ENCODE results near the gene MS4A15. TPM values are rescaled to one million over a fixed set of nuclear protein-coding genes. Genes with fewer than 3 reads are reported as not detected.
"Not testable (repeated sequence)": the region's sequence is repeated elsewhere in the genome, so short reads cannot be mapped to it uniquely, and the experiment has no call there.

The MS4A15 gene, protein sequence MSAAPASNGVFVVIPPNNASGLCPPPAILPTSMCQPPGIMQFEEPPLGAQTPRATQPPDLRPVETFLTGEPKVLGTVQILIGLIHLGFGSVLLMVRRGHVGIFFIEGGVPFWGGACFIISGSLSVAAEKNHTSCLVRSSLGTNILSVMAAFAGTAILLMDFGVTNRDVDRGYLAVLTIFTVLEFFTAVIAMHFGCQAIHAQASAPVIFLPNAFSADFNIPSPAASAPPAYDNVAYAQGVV
- total RNA-seq (under 1 TPM in 1 of 2 donors, not detected in 1; 0.17 TPM), polyA plus RNA-seq (ENCODE audit: insufficient read length in 2 of 2) (not detected)
- long read RNA-seq, donor 1, result 0 reads
- long read RNA-seq, donor 2, result 0 reads
- long read RNA-seq, donor 3, result 0 reads
- long read RNA-seq, donor 4, result 0 reads

DNA sequence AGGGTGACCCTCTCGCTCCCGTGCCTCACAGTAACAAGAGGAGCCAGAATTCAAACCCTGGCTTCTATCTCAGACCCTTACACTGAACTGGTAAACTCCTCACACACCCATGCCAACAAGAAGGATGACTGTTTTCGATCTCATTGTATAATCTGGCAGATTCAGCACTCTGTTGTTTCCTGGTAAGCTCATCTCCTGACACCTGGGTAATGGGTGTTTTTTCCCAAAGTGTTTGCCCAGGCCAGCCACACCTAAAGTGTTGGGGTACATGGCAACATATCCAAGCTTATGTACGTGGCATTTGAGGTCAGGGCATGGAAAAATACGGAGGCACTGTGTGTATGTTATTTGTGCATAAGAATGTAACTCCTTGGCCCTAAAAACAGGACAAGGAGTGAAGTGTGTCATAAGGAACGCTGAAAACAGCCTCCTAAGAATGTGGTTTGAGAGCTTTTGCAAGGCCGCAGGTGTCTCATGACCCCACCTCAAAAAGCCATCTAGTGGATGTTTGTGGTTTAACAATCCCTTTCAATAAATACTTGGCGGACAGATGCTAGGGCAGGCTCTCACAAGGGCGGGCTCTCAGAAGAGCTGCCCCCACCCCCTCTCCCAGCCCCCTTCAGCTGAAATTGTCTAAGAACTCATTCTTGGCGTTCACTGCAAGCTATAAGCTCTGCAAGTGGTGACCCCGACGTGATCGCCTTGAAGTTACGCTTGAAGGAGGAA is at the start of gene MS4A15:
Gene MS4A15 (plus strand): TSS at position 561 of the 726 bp plus-strand sequence. CDS start 6,867 bp downstream, outside the sequence.
- H3K4me1 ChIP-seq (ENCODE audit: control insufficient read depth, insufficient read depth, low read length), result no peaks in the 10 kb centered on the region
- no peak within 1 kb of the TSS for H3K27ac ChIP-seq (ENCODE audit: low read depth, low read length)
- H3K9me3 ChIP-seq (ENCODE audit: control insufficient read depth, insufficient read depth, low read length), result no peaks in the 10 kb centered on the region
- 59% methylated on average over 8 of the region's 14 CpGs for WGBS (ENCODE audit: insufficient coverage)
- no peaks in the 10 kb centered on the region for H3K27me3 ChIP-seq (ENCODE audit: control insufficient read depth, insufficient read depth, low read length)
- H3K4me3 ChIP-seq (ENCODE audit: low read depth, low read length), result no peak within 1 kb of the TSS
- H3K36me3 ChIP-seq (ENCODE audit: control insufficient read depth, insufficient read depth, low read length), result no peaks in the 10 kb centered on the region
- DNase-seq (ENCODE audit: low read depth in 4 of 6, low spot score in 6 of 6), result no peak

DNA sequence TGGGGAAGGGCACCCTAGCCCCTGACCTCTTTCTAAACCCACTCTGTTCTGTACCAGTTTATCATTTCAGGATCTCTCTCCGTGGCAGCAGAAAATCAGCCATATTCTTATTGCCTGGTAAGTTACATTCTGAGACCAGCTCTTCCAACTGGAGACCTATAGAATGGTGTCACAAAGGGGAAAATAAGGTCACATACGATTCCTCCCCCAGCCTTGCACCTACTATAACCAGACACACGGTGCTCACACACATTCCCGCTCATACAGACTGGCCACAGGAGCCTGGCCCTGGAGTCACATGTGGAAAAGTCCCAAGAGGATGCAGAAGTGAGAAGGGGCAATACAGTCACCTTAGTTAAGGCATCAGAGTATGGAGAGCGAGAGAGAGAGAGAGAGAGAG is 49.7 kb upstream of the MS4A15 start:
- no peaks in the 10 kb centered on the region for H3K9me3 ChIP-seq (ENCODE audit: control insufficient read depth, insufficient read depth, low read length)
- no peak overlapping the region for H3K27ac ChIP-seq (ENCODE audit: low read depth, low read length)
- no peak for DNase-seq (ENCODE audit: low read depth in 4 of 6, low spot score in 6 of 6)
- WGBS (ENCODE audit: insufficient coverage), result 88% methylated on average over 2 of the region's 5 CpGs
- no peaks in the 10 kb centered on the region for H3K27me3 ChIP-seq (ENCODE audit: control insufficient read depth, insufficient read depth, low read length)
- no peaks in the 10 kb centered on the region for H3K4me1 ChIP-seq (ENCODE audit: control insufficient read depth, insufficient read depth, low read length)
- H3K36me3 ChIP-seq (ENCODE audit: control insufficient read depth, insufficient read depth, low read length), result no peaks in the 10 kb centered on the region
- H3K4me3 ChIP-seq (ENCODE audit: low read depth, low read length), result no peak overlapping the region

DNA sequence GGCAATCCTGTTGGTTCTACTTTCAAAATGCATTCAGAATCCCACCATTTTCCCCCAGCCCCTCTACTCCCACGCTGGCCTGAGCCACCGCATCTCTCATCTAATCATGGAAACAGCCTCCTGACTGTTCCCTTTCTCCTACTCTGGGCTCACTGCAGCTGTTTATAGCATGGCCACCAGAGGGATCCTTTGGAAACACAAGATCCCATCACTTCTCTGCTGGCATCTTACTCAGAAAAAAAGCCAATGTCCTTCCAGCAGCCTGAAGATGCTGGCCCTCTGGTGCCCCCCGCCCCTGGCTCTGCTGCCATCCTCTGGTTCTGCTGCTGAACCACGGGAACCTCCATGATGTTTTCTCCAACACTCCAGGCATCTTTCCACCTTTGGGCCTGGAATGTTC is 46.2 kb upstream of the MS4A15 start:
- no peaks in the 10 kb centered on the region for H3K4me1 ChIP-seq (ENCODE audit: control insufficient read depth, insufficient read depth, low read length)
- H3K36me3 ChIP-seq (ENCODE audit: control insufficient read depth, insufficient read depth, low read length), result no peaks in the 10 kb centered on the region
- 72% methylated on average over 4 of the region's 4 CpGs for WGBS (ENCODE audit: insufficient coverage)
- no peak overlapping the region for H3K4me3 ChIP-seq (ENCODE audit: low read depth, low read length)
- H3K27me3 ChIP-seq (ENCODE audit: control insufficient read depth, insufficient read depth, low read length), result no peaks in the 10 kb centered on the region
- DNase-seq (ENCODE audit: low read depth in 4 of 6, low spot score in 6 of 6), result no peak
- no peak overlapping the region for H3K27ac ChIP-seq (ENCODE audit: low read depth, low read length)
- no peaks in the 10 kb centered on the region for H3K9me3 ChIP-seq (ENCODE audit: control insufficient read depth, insufficient read depth, low read length)

DNA sequence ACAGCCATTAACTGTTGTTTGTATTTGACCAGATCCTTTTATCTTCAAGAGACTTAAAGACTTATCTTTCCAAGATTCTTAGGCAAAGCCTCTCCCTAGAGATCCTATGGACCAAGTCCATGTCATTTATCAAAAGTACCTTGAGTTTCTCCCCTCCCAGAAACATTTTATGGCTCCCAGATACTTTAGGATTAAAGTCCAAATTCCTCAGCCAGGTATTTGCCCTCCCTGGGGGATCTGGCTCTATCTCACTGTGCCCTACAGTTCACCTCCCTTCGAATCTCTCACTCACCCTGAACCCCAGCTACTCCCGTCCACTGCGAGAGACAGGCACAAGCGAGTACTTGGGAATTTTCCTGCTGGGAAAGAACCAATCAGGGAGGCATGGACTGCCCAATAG is 45.4 kb upstream of the MS4A15 start:
- H3K4me1 ChIP-seq (ENCODE audit: control insufficient read depth, insufficient read depth, low read length), result no peaks in the 10 kb centered on the region
- no peaks in the 10 kb centered on the region for H3K36me3 ChIP-seq (ENCODE audit: control insufficient read depth, insufficient read depth, low read length)
- no CpG with 5 or more reads among the region's 4 CpGs for WGBS (ENCODE audit: insufficient coverage)
- H3K4me3 ChIP-seq (ENCODE audit: low read depth, low read length), result no peak overlapping the region
- H3K27ac ChIP-seq (ENCODE audit: low read depth, low read length), result no peak overlapping the region
- DNase-seq (ENCODE audit: low read depth in 4 of 6, low spot score in 6 of 6), result no peak
- no peaks in the 10 kb centered on the region for H3K9me3 ChIP-seq (ENCODE audit: control insufficient read depth, insufficient read depth, low read length)
- no peaks in the 10 kb centered on the region for H3K27me3 ChIP-seq (ENCODE audit: control insufficient read depth, insufficient read depth, low read length)

DNA sequence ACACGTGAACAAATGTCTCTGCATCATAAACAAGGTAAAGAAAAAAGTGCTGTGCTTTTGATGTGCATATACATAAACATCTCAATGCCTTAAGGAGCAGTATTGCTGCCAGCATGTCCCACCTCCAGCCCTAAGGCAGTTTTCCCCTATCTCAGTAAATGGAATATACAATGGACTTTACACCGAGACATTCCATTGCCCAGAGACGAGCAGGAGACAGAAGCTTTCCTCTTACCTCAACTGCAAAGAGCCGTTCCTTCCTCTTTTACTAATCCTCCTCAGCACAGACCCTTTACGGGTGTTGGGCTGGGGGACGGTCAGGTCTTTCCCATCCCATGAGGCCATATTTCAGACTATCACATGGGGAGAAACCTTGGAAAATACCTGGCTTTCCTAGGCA is 43.2 kb upstream of the MS4A15 start:
- not testable (repeated sequence) for H3K4me1 ChIP-seq (ENCODE audit: control insufficient read depth, insufficient read depth, low read length); H3K4me3 ChIP-seq (ENCODE audit: low read depth, low read length); DNase-seq (ENCODE audit: low read depth in 4 of 6, low spot score in 6 of 6); H3K9me3 ChIP-seq (ENCODE audit: control insufficient read depth, insufficient read depth, low read length); H3K27ac ChIP-seq (ENCODE audit: low read depth, low read length); H3K36me3 ChIP-seq (ENCODE audit: control insufficient read depth, insufficient read depth, low read length); H3K27me3 ChIP-seq (ENCODE audit: control insufficient read depth, insufficient read depth, low read length)
- 75% methylated on average over 5 of the region's 6 CpGs for WGBS (ENCODE audit: insufficient coverage)

DNA sequence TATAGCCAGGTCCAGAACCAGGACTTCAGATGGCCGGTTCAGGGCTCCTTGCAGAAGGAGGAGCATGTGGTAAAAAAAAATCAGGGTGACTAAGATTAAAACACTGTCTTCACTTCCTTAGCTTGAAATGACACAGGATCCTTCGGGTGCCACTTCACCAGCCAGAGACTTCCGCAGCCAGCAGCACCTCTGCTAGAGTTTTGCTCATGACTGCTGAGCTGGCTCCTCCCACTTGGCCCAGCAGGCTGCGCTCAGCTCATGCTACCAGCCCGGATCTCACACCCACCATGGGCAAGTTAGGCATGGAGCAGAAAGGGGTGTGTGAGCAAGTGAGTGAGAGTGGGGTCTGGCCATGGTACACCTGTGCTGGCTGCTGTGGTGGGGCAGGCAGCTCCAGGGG is 38.7 kb upstream of the MS4A15 start:
- Histone ChIP-seq H3K27me3 (ENCODE audit: control insufficient read depth, insufficient read depth, low read length) (no peaks in the 10 kb centered on the region), H3K4me3 (ENCODE audit: low read depth, low read length) (no peak overlapping the region), H3K27ac (ENCODE audit: low read depth, low read length) (no peak overlapping the region), H3K4me1 (ENCODE audit: control insufficient read depth, insufficient read depth, low read length) (no peaks in the 10 kb centered on the region), H3K9me3 (ENCODE audit: control insufficient read depth, insufficient read depth, low read length) (no peaks in the 10 kb centered on the region), H3K36me3 (ENCODE audit: control insufficient read depth, insufficient read depth, low read length) (no peaks in the 10 kb centered on the region)
- no peak for DNase-seq (ENCODE audit: low read depth in 4 of 6, low spot score in 6 of 6)
- 95% methylated on average over 4 of the region's 5 CpGs for WGBS (ENCODE audit: insufficient coverage)

DNA sequence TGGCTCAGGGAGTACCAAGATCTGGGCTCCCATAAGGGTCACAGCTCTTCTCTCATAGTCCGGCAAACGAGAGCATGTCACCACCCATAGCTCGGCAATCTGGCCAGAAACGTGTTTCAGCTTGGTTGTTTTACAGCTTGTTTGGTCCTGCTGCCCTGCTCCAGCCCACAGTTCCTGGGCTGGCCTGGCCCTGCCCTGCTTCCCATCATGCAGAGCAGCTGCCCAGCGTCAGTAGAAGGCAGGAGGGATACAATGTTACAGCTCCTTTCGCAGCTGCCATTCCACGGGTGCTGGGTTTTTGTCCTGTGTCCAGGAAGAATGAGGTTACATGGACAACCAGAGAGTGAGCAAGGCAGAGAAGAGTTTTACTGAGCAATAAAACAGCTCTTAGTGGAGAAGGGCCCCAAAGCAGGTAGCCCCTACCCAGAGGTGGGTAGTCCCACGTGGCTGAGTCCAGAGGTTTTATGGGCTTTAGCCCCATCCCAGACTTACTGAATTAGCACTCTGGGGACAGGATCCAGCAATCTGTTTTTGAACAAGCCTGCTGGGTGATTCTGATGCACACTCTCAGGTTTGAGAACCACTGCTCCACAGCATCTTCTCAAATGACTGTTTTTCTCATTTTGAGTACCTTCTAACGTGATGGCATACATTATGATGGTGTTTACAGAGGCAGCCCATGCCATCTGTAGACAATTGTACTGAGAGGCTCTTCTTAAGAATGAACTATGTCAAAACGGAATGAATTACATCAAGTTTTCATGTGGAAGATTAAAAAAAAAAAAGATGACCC is 37.9 kb upstream of the MS4A15 start:
- Histone ChIP-seq H3K9me3 (ENCODE audit: control insufficient read depth, insufficient read depth, low read length) (no peaks in the 10 kb centered on the region), H3K27me3 (ENCODE audit: control insufficient read depth, insufficient read depth, low read length) (no peaks in the 10 kb centered on the region), H3K27ac (ENCODE audit: low read depth, low read length) (no peak overlapping the region), H3K36me3 (ENCODE audit: control insufficient read depth, insufficient read depth, low read length) (no peaks in the 10 kb centered on the region), H3K4me3 (ENCODE audit: low read depth, low read length) (no peak overlapping the region), H3K4me1 (ENCODE audit: control insufficient read depth, insufficient read depth, low read length) (no peaks in the 10 kb centered on the region)
- WGBS (ENCODE audit: insufficient coverage), result 88% methylated on average over 9 of the region's 10 CpGs
- DNase-seq (ENCODE audit: low read depth in 4 of 6, low spot score in 6 of 6), result no peak

DNA sequence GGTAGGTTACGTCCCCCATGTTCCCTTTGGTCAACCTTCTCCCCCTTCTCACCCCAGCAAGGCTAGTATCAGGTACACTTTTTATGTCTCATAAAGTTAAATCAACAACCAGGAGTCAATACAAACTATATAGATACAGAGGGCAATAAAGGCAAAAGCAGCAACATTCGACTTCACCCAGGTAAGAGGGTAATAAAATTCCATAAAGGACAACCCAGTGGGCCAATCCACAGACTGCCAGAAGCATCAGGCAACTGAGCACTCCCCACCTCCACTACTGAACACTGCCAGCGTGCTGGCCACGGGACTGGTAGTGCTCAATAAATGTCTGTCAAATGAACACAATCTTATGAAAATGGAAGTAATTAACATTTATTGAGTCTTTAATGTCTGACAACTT is 37.3 kb upstream of the MS4A15 start:
- Histone ChIP-seq H3K9me3 (ENCODE audit: control insufficient read depth, insufficient read depth, low read length) (no peaks in the 10 kb centered on the region), H3K4me3 (ENCODE audit: low read depth, low read length) (no peak overlapping the region), H3K27ac (ENCODE audit: low read depth, low read length) (no peak overlapping the region), H3K36me3 (ENCODE audit: control insufficient read depth, insufficient read depth, low read length) (no peaks in the 10 kb centered on the region), H3K4me1 (ENCODE audit: control insufficient read depth, insufficient read depth, low read length) (no peaks in the 10 kb centered on the region), H3K27me3 (ENCODE audit: control insufficient read depth, insufficient read depth, low read length) (no peaks in the 10 kb centered on the region)
- DNase-seq (ENCODE audit: low read depth in 4 of 6, low spot score in 6 of 6), result no peak
- WGBS (ENCODE audit: insufficient coverage), result 76% methylated on average over 2 of the region's 4 CpGs

DNA sequence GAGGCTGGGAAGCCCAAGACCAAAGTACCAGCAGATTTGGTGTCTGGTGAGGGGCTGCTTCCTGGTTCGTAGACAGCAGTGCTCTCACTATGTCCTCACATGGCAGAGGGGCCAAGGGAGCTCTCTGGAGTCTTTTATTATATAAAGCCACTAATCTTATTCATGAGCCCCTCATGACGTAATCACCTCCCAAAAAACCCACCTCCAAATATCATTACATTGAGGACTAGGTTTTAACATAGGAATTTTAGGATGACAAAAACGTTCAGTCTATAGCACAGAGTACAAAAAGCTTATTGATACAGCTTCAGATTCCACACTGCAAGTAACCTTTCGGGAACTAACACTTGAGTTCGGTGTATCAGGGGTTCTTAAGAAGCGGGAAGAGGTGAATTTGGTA is 36.2 kb upstream of the MS4A15 start:
- no peak overlapping the region for H3K27ac ChIP-seq (ENCODE audit: low read depth, low read length)
- WGBS (ENCODE audit: insufficient coverage), result no CpG with 5 or more reads among the region's 6 CpGs
- H3K4me1 ChIP-seq (ENCODE audit: control insufficient read depth, insufficient read depth, low read length), result no peaks in the 10 kb centered on the region
- DNase-seq (ENCODE audit: low read depth in 4 of 6, low spot score in 6 of 6), result no peak
- H3K4me3 ChIP-seq (ENCODE audit: low read depth, low read length), result no peak overlapping the region
- H3K9me3 ChIP-seq (ENCODE audit: control insufficient read depth, insufficient read depth, low read length), result no peaks in the 10 kb centered on the region
- H3K27me3 ChIP-seq (ENCODE audit: control insufficient read depth, insufficient read depth, low read length), result no peaks in the 10 kb centered on the region
- no peaks in the 10 kb centered on the region for H3K36me3 ChIP-seq (ENCODE audit: control insufficient read depth, insufficient read depth, low read length)
